PFSK-1 (cell line): ENCODE measurements around the gene CHRNB1.

ENCODE experiments used
- FOXP2 ChIP-seq: optimal IDR thresholded peaks from 2 replicates; pipeline ENCODE3; 2011; ENCODE audit warnings: borderline replicate concordance, control low read depth, inconsistent platforms; ENCODE audit not compliant: insufficient read depth; ENCODE audit errors: extremely low read length, extremely low read depth
- POLR2AphosphoS5 ChIP-seq: IDR thresholded peaks from 2 replicates; pipeline ENCODE4 v1.6.1; 2012; ENCODE audit warnings: low read depth, mild to moderate bottlenecking, control low read depth, low read length, moderate library complexity
- REST ChIP-seq, 2 experiments: IDR thresholded peaks; 2 replicates each; pipeline versions ENCODE4 v1.6.1 to v1.8.0; 2011 to 2012; ENCODE audit warnings: low read depth in 2 of 2, low read length in 2 of 2, control low read depth in 1 of 2, inconsistent platforms in 1 of 2, mild to moderate bottlenecking in 1 of 2, moderate library complexity in 1 of 2; ENCODE audit not compliant: insufficient read depth in 1 of 2
- SIN3A ChIP-seq: IDR thresholded peaks from 2 replicates; pipeline ENCODE4 v1.6.1; 2012; ENCODE audit warnings: mild to moderate bottlenecking, low read length, moderate library complexity, borderline replicate concordance; ENCODE audit not compliant: insufficient read depth
- TAF1 ChIP-seq: IDR thresholded peaks from 2 replicates; pipeline ENCODE4 v1.6.1; 2012; ENCODE audit warnings: low read length, control low read depth, borderline replicate concordance; ENCODE audit not compliant: insufficient read depth

- TF ChIP-seq POLR2AphosphoS5 (no peak), SIN3A (no peak), TAF1 (no peak), REST (IDR thresholded peaks at IDR 0.05; ENCODE audit: insufficient read depth in 1 of 2, low read depth in 2 of 2, low read length in 2 of 2) (no peak), FOXP2 (no peak)
These were observed 17.9 kb upstream of the CHRNB1 start for GRCh38 chr17:7426896-7427489.
